GM23338 (cell line): ENCODE data around the gene NDUFB8. TPM values are rescaled to one million over a fixed set of nuclear protein-coding genes. Genes with fewer than 3 reads are reported as not detected.

Source experiments
- ATAC-seq: fragments of 200-7000 bp; cut with Tn5 transposase; 3 replicates; pipeline ENCODE4 v1.9.1; 2020
- DNase-seq: peaks from one replicate; pipeline ENCODE4 v3.0.0-alpha.2; 2015; ENCODE audit warnings: low spot score
- H2AFZ ChIP-seq: fragments of 200-600 bp; sonication (generic); 2 replicates; pipeline ENCODE4 v1.8.0; 2016; ENCODE audit warnings: antibody characterized with exemption, mild to moderate bottlenecking, moderate library complexity
- H3F3A ChIP-seq: fragments of 200-600 bp; sonication (generic); replicated peaks from 2 replicates; pipeline ENCODE4 v1.8.0; 2017; ENCODE audit warnings: antibody characterized with exemption, mixed run types, low read depth
- H3K27ac ChIP-seq: fragments of 200-600 bp; sonication (generic); 2 replicates; pipeline ENCODE4 v1.6.1; 2016; ENCODE audit warnings: low read depth
- H3K27me3 ChIP-seq: fragments of 200-600 bp; sonication (generic); 2 replicates; pipeline ENCODE4 v1.8.0; 2016; ENCODE audit warnings: mild to moderate bottlenecking, mixed run types, moderate library complexity; ENCODE audit not compliant: insufficient read depth
- H3K36me3 ChIP-seq: fragments of 200-600 bp; sonication (generic); 2 replicates; pipeline ENCODE4 v1.8.0; 2016; ENCODE audit warnings: mild to moderate bottlenecking; ENCODE audit not compliant: insufficient read depth
- H3K4me1 ChIP-seq: fragments of 200-600 bp; sonication (generic); 2 replicates; pipeline ENCODE4 v1.8.0; 2016; ENCODE audit warnings: mild to moderate bottlenecking, moderate library complexity; ENCODE audit not compliant: insufficient read depth
- H3K4me2 ChIP-seq: fragments of 200-600 bp; sonication (generic); 2 replicates; pipeline ENCODE4 v1.7.1; 2017; ENCODE audit warnings: mixed run types
- H3K4me3 ChIP-seq: fragments of 200-600 bp; sonication (generic); 2 replicates; pipeline ENCODE4 v1.6.1; 2016; ENCODE audit warnings: mixed run types
- H3K79me2 ChIP-seq: fragments of 200-600 bp; sonication (generic); replicated peaks from 2 replicates; pipeline ENCODE4 v1.8.0; 2017; ENCODE audit warnings: mild to moderate bottlenecking; ENCODE audit not compliant: insufficient read depth
- H3K9me2 ChIP-seq: fragments of 200-600 bp; sonication (generic); 2 replicates; pipeline ENCODE4 v1.8.0; 2017; ENCODE audit not compliant: insufficient read depth
- H4K20me1 ChIP-seq: fragments of 200-600 bp; sonication (generic); replicated peaks from 2 replicates; pipeline ENCODE4 v1.8.0; 2017; ENCODE audit warnings: mild to moderate bottlenecking; ENCODE audit not compliant: insufficient read depth
- H3K27ac Mint-ChIP-seq: 2 replicates; pipeline ENCODE4 v1.8.0; 2020; ENCODE audit warnings: inconsistent platforms, mild to moderate bottlenecking, moderate library complexity, mixed read lengths
- H3K27me3 Mint-ChIP-seq: 3 replicates; pipeline ENCODE4 v1.8.0; 2022; ENCODE audit warnings: low read depth, mild to moderate bottlenecking, moderate library complexity, mixed read lengths, inconsistent platforms; ENCODE audit not compliant: insufficient read depth, poor library complexity
- H3K36me3 Mint-ChIP-seq: 3 replicates; pipeline ENCODE4 v1.8.0; 2021; ENCODE audit warnings: low read depth, mild to moderate bottlenecking, inconsistent platforms, moderate library complexity, mixed read lengths
- H3K4me1 Mint-ChIP-seq: 3 replicates; pipeline ENCODE4 v1.8.0; 2020; ENCODE audit warnings: mild to moderate bottlenecking, inconsistent platforms, mixed read lengths
- H3K4me3 Mint-ChIP-seq: 3 replicates; pipeline ENCODE4 v1.8.0; 2021; ENCODE audit warnings: moderate library complexity, mild to moderate bottlenecking, inconsistent platforms, mixed read lengths
- H3K9me3 Mint-ChIP-seq: 3 replicates; pipeline ENCODE4 v1.8.0; 2020; ENCODE audit warnings: moderate library complexity, mild to moderate bottlenecking, inconsistent platforms, mixed read lengths
- CREB1 ChIP-seq: fragments of 250-450 bp; sonication (Bioruptor Pico); IDR thresholded peaks from 2 replicates; pipeline ENCODE4 v1.5.0; 2020; ENCODE audit warnings: low read depth, mild to moderate bottlenecking, moderate library complexity
- CTCF ChIP-seq, 2 experiments: fragments of 200-600 bp in 1 of 2; sonication (generic) in 1 of 2; conservative IDR thresholded peaks; 2 replicates each; pipeline versions ENCODE4 v1.5.1 to v1.6.1; 2016 to 2017; ENCODE audit warnings: antibody characterized with exemption in 2 of 2, low read depth in 2 of 2, mild to moderate bottlenecking in 2 of 2, moderate library complexity in 1 of 2
- ETS1 ChIP-seq: IDR thresholded peaks from 2 replicates; pipeline ENCODE4 v1.6.1; 2016; ENCODE audit warnings: antibody characterized with exemption
- EZH2phosphoT487 ChIP-seq: fragments of 200-600 bp; sonication (generic); IDR thresholded peaks from one replicate; pipeline ENCODE4 v1.8.1; 2018; ENCODE audit warnings: antibody characterized with exemption; ENCODE audit not compliant: unreplicated experiment
- NANOG ChIP-seq: IDR thresholded peaks from 2 replicates; pipeline ENCODE4 v1.6.1; 2016; ENCODE audit warnings: antibody characterized with exemption, borderline replicate concordance
- POLR2AphosphoS5 ChIP-seq: IDR thresholded peaks from 2 replicates; pipeline ENCODE4 v1.6.1; 2016; ENCODE audit warnings: antibody characterized with exemption, low read depth
- STAT1 ChIP-seq: IDR thresholded peaks from one replicate; pipeline ENCODE4 v1.6.1; 2016; ENCODE audit warnings: antibody characterized with exemption; ENCODE audit not compliant: unreplicated experiment
- ZNF331 ChIP-seq: fragments of 250-450 bp; sonication (Bioruptor Pico); IDR thresholded peaks from 2 replicates; pipeline ENCODE4 v1.5.0; 2020; ENCODE audit warnings: low read depth, mild to moderate bottlenecking, moderate library complexity
- ZNF462 ChIP-seq: fragments of 250-450 bp; sonication (Bioruptor Pico); IDR thresholded peaks from 2 replicates; pipeline ENCODE4 v1.5.0; 2020; ENCODE audit warnings: mild to moderate bottlenecking, moderate library complexity
- polyA plus RNA-seq: library from polyadenylated mRNA; unstranded; fragments of >200 nt; fragmentation: Nextera tagmentation; extraction: Ambion mirVana; gene quantifications from 2 replicates; pipeline ENCODE4 v1.2.1, GENCODE V29; 2016
- total RNA-seq: library from RNA; depleted of rRNA; stranded (reverse); fragments of >200 nt; shearing (Covaris generic); gene quantifications from 2 replicates; pipeline ENCODE4 v1.2.3, GENCODE V29; 2014

NDUFB8 gene
- total and polyA plus RNA-seq, 2 experiments from 2014 or later: 131 to 464 TPM

GRCh38 chr10:100490531-100490930 is 39.1 kb downstream of the NDUFB8 start:
- H3K4me3 Mint-ChIP-seq: no peak overlapping the region
- H4K20me1 ChIP-seq: no peaks in the 10 kb centered on the region
- no peaks in the 10 kb centered on the region for H3K9me2 ChIP-seq
- H2AFZ ChIP-seq: no peak overlapping the region
- ATAC-seq: no peak
- H3K4me1 ChIP-seq: peaks cover 14% of the 10 kb centered on the region
- no peak overlapping the region for H3K4me2 ChIP-seq
- no peak overlapping the region for H3K27ac Mint-ChIP-seq
- H3K79me2 ChIP-seq: no peaks in the 10 kb centered on the region
- no peaks in the 10 kb centered on the region for H3F3A ChIP-seq
- TF ChIP-seq ETS1: no peak
- no peak overlapping the region for H3K27ac ChIP-seq
- no peaks in the 10 kb centered on the region for H3K36me3 ChIP-seq
- H3K27me3 Mint-ChIP-seq: peaks cover 55% of the 10 kb centered on the region
- H3K27me3 ChIP-seq: peaks cover 48% of the 10 kb centered on the region
- H3K9me3 Mint-ChIP-seq: no peaks in the 10 kb centered on the region
- H3K4me1 Mint-ChIP-seq: peaks cover 18% of the 10 kb centered on the region
- H3K4me3 ChIP-seq: no peak overlapping the region
- peaks cover 7% of the 10 kb centered on the region for H3K36me3 Mint-ChIP-seq
- DNase-seq: no peak

GRCh38 chr10:100489396-100489795 is 40.3 kb downstream of the NDUFB8 start:
- H3K4me1 Mint-ChIP-seq: peaks cover 29% of the 10 kb centered on the region
- H3K4me3 Mint-ChIP-seq: no peak overlapping the region
- no peak overlapping the region for H3K27ac Mint-ChIP-seq
- peaks cover 25% of the 10 kb centered on the region for H3K4me1 ChIP-seq
- DNase-seq: no peak
- H3K79me2 ChIP-seq: no peaks in the 10 kb centered on the region
- H3F3A ChIP-seq: peaks cover 7% of the 10 kb centered on the region
- no peaks in the 10 kb centered on the region; the same call in 1 of the 2 replicates for H3K36me3 ChIP-seq
- no peak overlapping the region for H3K27ac ChIP-seq
- H3K4me2 ChIP-seq: no peak overlapping the region
- peaks cover 9% of the 10 kb centered on the region for H3K36me3 Mint-ChIP-seq
- H3K9me3 Mint-ChIP-seq: no peaks in the 10 kb centered on the region
- H3K27me3 Mint-ChIP-seq: peaks cover 63% of the 10 kb centered on the region
- H4K20me1 ChIP-seq: no peaks in the 10 kb centered on the region
- peaks cover 57% of the 10 kb centered on the region for H3K27me3 ChIP-seq
- H3K4me3 ChIP-seq: no peak overlapping the region
- no peak overlapping the region for H2AFZ ChIP-seq
- H3K9me2 ChIP-seq: no peaks in the 10 kb centered on the region
- ATAC-seq: no peak
- TF ChIP-seq STAT1 (no peak), CREB1 (CRISPR knock-in tag) (no peak), EZH2phosphoT487 (no peak), POLR2AphosphoS5 (no peak), ETS1 (no peak), CTCF (conservative IDR thresholded peaks at IDR 0.05; ENCODE audit: low read depth in 2 of 2) (no peak), ZNF462 (no peak), NANOG (no peak), ZNF331 (CRISPR knock-in tag) (no peak)
